Natural killer cell (primary cell): ENCODE measurements around the gene CYP3A7. TPM values are rescaled to one million over a fixed set of nuclear protein-coding genes. Genes with fewer than 3 reads are reported as not detected.
"Not testable (repeated sequence)": the region's sequence is repeated elsewhere in the genome, so short reads cannot be mapped to it uniquely, and the experiment has no call there.

ENCODE experiments used
- ATAC-seq, 3 donors: fragments of 150-1000 bp in 2 of 3; fragments of 200-7000 bp in 1 of 3; cut with Tn5 transposase; 1 replicate in 1 of 3; 2 replicates in 2 of 3; pipeline ENCODE4 v1.10.0; 2021; ENCODE audit warnings: mild to moderate bottlenecking in 2 of 3, moderate library complexity in 2 of 3
- DNase-seq, 2 donors: peaks; one replicate each; pipeline versions ENCODE4 v3.0.0 to v3.0.0-alpha.2; 2013 to 2021; ENCODE audit warnings: mixed read lengths in 1 of 2
- H3K27ac ChIP-seq: one replicate; pipeline ENCODE4 v1.5.1; 2013; ENCODE audit warnings: mild to moderate bottlenecking, low read length
- H3K27me3 ChIP-seq: one replicate; pipeline ENCODE4 v1.6.1; 2013; ENCODE audit warnings: low read length; ENCODE audit not compliant: control insufficient read depth, insufficient read depth
- H3K36me3 ChIP-seq: one replicate; pipeline ENCODE4 v1.6.1; 2013; ENCODE audit warnings: low read length; ENCODE audit not compliant: control insufficient read depth, insufficient read depth
- H3K4me1 ChIP-seq: one replicate; pipeline ENCODE4 v1.6.1; 2013; ENCODE audit warnings: low read length; ENCODE audit not compliant: control insufficient read depth, insufficient read depth
- H3K4me3 ChIP-seq: one replicate; pipeline ENCODE4 v1.5.1; 2013; ENCODE audit warnings: low read length
- H3K9me3 ChIP-seq: one replicate; pipeline ENCODE4 v1.6.1; 2013; ENCODE audit warnings: low read length; ENCODE audit not compliant: control insufficient read depth, insufficient read depth
- H3K27ac Mint-ChIP-seq, 2 donors: one replicate each; pipeline ENCODE4 v1.8.0; 2022; ENCODE audit warnings: mild to moderate bottlenecking in 2 of 2, mixed read lengths in 2 of 2, moderate library complexity in 1 of 2
- H3K27me3 Mint-ChIP-seq, 2 donors: one replicate each; pipeline ENCODE4 v1.8.0; 2022; ENCODE audit warnings: low read depth in 2 of 2, mixed read lengths in 2 of 2
- H3K36me3 Mint-ChIP-seq: one replicate; pipeline ENCODE4 v1.8.0; 2022; ENCODE audit warnings: mixed read lengths
- H3K4me1 Mint-ChIP-seq, 2 donors: one replicate each; pipeline ENCODE4 v1.8.0; 2022; ENCODE audit warnings: mixed read lengths in 2 of 2
- H3K4me3 Mint-ChIP-seq: one replicate; pipeline ENCODE4 v1.8.0; 2022; ENCODE audit warnings: mild to moderate bottlenecking, moderate library complexity, mixed read lengths
- H3K9me3 Mint-ChIP-seq, 2 donors: one replicate each; pipeline ENCODE4 v1.8.0; 2022; ENCODE audit warnings: mixed read lengths in 2 of 2
- WGBS: methylation state at CpG from one replicate; pipeline ENCODE4 v1.1.7; 2013; ENCODE audit warnings: missing lambda C conversion rate; ENCODE audit not compliant: insufficient coverage; 5-methylcytosine and 5-hydroxymethylcytosine counted together
- intact Hi-C: fragments of 100-400 bp; cut with micrococcal nuclease; formaldehyde crosslinking; loops from one replicate; pipeline ENCODE4 v1.14.2; 2022
- total RNA-seq, 4 donors: library from RNA; stranded (reverse); fragments of 120-200 nt in 1 of 4; gene quantifications; one replicate each; pipeline versions ENCODE4 v1.2.3 to v1.2.4, GENCODE V29; 2013 to 2022
- TF ChIP-seq, protein P1 (sequence below): fragments of 200-600 bp; IDR thresholded peaks from one replicate; pipeline ENCODE4 v1.8.0; 2022; ENCODE audit warnings: antibody characterized with exemption

The CYP3A7 gene
- total RNA-seq, 3 donors from 2014 or later (not counting 1 experiment from before 2014, with no cell fraction given) = not detected

DNA sequence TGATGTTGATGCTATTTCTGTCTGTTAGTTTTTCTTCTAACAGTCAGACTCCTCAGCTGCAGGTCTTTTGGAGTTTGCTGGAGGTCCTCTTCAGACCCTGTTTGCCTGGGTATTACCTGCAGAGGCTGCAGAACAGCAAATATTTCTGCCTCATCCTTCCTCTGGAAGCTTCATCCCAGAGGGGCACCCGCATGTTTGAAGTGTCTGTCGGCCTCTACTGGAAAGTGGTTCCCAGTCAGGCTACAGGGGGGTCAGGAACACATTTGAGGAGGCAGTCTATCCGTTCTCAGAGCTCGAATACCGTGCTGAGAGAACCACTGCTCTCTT is 41.9 kb downstream of the CYP3A7 start:
- Histone ChIP-seq H3K27ac (no peak overlapping the region), H3K4me3 (no peak overlapping the region), H3K36me3 (no peaks in the 10 kb centered on the region), H3K27me3 (no peaks in the 10 kb centered on the region), H3K9me3 (no peaks in the 10 kb centered on the region), H3K4me1 (no peaks in the 10 kb centered on the region)
- peaks cover 0 to 10% of the 10 kb centered on the region in 2 donors for H3K27me3 Mint-ChIP-seq
- H3K9me3 Mint-ChIP-seq = peaks cover 0 to 7% of the 10 kb centered on the region in 2 donors
- DNase-seq (no peak), ATAC-seq (no peak)
- intact Hi-C loops = no loop called here
- no peak overlapping the region for H3K27ac Mint-ChIP-seq
- peaks cover 7% of the 10 kb centered on the region for H3K36me3 Mint-ChIP-seq
- no peaks in the 10 kb centered on the region for H3K4me1 Mint-ChIP-seq
- H3K4me3 Mint-ChIP-seq = no peak overlapping the region
- TF ChIP-seq, protein P1, sequence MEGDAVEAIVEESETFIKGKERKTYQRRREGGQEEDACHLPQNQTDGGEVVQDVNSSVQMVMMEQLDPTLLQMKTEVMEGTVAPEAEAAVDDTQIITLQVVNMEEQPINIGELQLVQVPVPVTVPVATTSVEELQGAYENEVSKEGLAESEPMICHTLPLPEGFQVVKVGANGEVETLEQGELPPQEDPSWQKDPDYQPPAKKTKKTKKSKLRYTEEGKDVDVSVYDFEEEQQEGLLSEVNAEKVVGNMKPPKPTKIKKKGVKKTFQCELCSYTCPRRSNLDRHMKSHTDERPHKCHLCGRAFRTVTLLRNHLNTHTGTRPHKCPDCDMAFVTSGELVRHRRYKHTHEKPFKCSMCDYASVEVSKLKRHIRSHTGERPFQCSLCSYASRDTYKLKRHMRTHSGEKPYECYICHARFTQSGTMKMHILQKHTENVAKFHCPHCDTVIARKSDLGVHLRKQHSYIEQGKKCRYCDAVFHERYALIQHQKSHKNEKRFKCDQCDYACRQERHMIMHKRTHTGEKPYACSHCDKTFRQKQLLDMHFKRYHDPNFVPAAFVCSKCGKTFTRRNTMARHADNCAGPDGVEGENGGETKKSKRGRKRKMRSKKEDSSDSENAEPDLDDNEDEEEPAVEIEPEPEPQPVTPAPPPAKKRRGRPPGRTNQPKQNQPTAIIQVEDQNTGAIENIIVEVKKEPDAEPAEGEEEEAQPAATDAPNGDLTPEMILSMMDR = no peak
- 79% methylated on average over 5 of the region's 5 CpGs for WGBS

DNA sequence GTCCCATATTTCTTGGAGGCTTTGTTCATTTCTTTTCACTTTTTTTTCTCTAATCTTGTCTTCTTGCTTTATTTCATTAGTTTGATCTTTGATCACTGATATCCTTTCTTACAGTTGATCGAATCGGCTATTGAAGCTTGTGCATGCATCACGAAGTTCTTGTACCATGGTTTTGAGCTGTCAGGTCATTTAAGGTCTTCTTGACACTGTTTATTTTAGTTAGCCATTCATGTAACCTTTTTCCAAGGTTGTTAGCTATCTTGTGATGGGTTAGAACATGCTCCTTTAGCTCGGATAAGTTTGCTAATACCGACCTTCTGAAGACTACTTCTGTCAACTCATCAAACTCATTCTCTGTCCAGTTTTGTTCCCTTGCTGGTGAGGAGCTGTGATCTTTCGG is 42.4 kb downstream of the CYP3A7 start:
- H3K36me3 ChIP-seq, intact Hi-C loops, H3K9me3 Mint-ChIP-seq, H3K4me3 ChIP-seq, H3K27ac ChIP-seq, H3K36me3 Mint-ChIP-seq, ATAC-seq, H3K4me3 Mint-ChIP-seq, H3K27ac Mint-ChIP-seq, H3K4me1 Mint-ChIP-seq, DNase-seq, H3K9me3 ChIP-seq, H3K4me1 ChIP-seq, H3K27me3 ChIP-seq: not testable (repeated sequence)
- H3K27me3 Mint-ChIP-seq = peaks cover 0 to 11% of the 10 kb centered on the region in 2 donors
- 96% methylated on average over 6 of the region's 6 CpGs for WGBS

DNA sequence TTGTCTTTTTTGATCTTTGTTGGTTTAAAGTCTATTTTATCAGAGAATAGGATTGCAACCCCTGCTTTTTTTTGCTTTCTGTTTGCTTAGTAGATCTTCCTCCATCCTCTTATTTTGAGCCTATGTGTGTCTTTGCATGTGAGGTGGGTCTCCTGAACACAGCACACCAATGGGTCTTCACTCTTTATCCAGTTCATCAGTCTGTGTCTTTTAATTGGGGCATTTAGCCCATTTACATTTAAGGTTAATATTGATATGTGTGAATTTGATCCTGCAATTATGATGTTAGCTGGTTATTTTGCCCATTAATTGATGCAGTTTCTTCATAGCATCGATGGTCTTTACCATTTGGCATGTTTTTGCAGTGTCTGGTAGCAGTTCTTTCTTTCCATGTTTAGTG is 43.3 kb downstream of the CYP3A7 start:
- intact Hi-C loops, H3K9me3 Mint-ChIP-seq, H3K4me3 ChIP-seq, DNase-seq, H3K4me1 Mint-ChIP-seq, H3K36me3 ChIP-seq, H3K36me3 Mint-ChIP-seq, H3K4me3 Mint-ChIP-seq, H3K27ac Mint-ChIP-seq, H3K27me3 ChIP-seq, ATAC-seq, H3K4me1 ChIP-seq, H3K9me3 ChIP-seq, H3K27ac ChIP-seq: not testable (repeated sequence)
- H3K27me3 Mint-ChIP-seq = peaks cover 5 to 19% of the 10 kb centered on the region in 2 donors
- WGBS = 77% methylated on average over 1 of the region's 1 CpG

DNA sequence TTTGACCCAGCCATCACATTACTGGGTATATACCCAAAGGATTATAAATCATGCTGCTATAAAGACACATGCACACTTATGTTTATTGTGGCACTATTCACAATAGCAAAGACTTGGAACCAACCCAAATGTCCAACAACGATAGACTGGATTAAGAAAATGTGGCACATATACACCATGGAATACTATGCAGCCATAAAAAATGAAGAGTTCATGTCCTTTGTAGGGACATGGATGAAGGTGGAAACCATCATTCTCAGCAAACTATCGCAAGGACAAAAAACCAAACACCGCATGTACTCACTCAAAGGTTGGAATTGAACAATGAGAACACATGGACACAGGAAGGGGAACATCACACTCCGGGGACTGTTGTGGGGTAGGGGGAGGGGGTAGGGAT is 44.1 kb downstream of the CYP3A7 start:
- H3K4me1 ChIP-seq, H3K27me3 ChIP-seq, intact Hi-C loops, H3K4me1 Mint-ChIP-seq, H3K27ac Mint-ChIP-seq, H3K36me3 ChIP-seq, ATAC-seq, H3K4me3 Mint-ChIP-seq, H3K9me3 Mint-ChIP-seq, H3K36me3 Mint-ChIP-seq, H3K9me3 ChIP-seq, H3K4me3 ChIP-seq, H3K27ac ChIP-seq, DNase-seq: not testable (repeated sequence)
- WGBS = 100% methylated on average over 3 of the region's 4 CpGs
- peaks cover 5 to 19% of the 10 kb centered on the region in 2 donors for H3K27me3 Mint-ChIP-seq

DNA sequence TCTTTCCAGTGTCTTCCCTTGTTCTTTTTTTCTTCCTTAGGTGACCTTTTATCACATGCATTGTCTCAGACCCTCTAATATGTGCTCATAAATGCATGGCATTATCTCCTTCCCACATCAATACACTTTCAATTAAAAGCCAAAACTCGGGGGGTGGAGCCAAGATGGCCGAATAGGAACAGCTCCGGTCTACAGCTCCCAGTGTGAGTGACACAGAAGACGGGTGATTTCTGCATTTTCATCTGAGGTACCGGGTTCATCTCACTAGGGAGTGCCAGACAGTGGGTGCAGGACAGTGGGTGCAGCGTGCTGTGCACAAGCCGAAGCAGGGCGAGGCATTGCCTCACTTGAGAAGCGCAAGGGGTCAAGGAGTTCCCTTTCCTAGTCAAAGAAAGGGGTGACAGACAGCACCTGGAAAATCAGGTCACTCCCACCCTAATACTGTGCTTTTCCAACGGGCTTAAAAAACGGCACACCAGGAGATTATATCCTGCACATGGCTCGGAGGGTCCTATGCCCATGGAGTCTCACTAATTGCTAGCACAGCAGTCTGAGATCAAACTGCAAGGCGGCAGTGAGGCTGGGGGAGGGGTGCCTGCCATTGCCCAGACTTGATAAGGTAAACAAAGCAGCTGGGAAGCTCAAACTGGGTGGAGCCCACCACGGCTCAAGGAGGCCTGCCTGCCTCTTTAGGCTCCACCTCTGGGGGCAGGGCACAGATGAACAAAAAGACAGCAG is 49.0 kb downstream of the CYP3A7 start:
- H3K4me1 Mint-ChIP-seq, H3K27ac Mint-ChIP-seq, H3K4me3 ChIP-seq, H3K27ac ChIP-seq, intact Hi-C loops, H3K4me1 ChIP-seq, DNase-seq, ATAC-seq, H3K9me3 Mint-ChIP-seq, H3K9me3 ChIP-seq, H3K36me3 ChIP-seq, H3K4me3 Mint-ChIP-seq, H3K27me3 ChIP-seq: not testable (repeated sequence)
- H3K27me3 Mint-ChIP-seq = peaks cover 10 to 27% of the 10 kb centered on the region in 2 donors
- WGBS = 94% methylated on average over 14 of the region's 14 CpGs
- H3K36me3 Mint-ChIP-seq = peaks cover 14% of the 10 kb centered on the region
